ENCODE measurements around the gene CNPY2.

- TF ChIP-seq TCF12 (IDR thresholded peaks at IDR 0.05), result no peak
- no peak for TF ChIP-seq TCF12 (CRISPR knock-in tag; IDR thresholded peaks at IDR 0.05)
- TF ChIP-seq CTCF (CRISPR knock-in tag; IDR thresholded peaks at IDR 0.05), result no peak
- no peak for TF ChIP-seq ZSCAN20 (CRISPR knock-in tag; IDR thresholded peaks at IDR 0.05; ENCODE audit: borderline replicate concordance)
- no peak for TF ChIP-seq ZSCAN29 (CRISPR knock-in tag; conservative IDR thresholded peaks at IDR 0.05)
- no peak for TF ChIP-seq PHF20 (CRISPR knock-in tag; IDR thresholded peaks at IDR 0.05)
- no peak for TF ChIP-seq REST (IDR thresholded peaks at IDR 0.05; ENCODE audit: borderline replicate concordance in 1 of 2, low read depth in 1 of 2, low read length in 2 of 2)
- TF ChIP-seq ZFYVE20 (CRISPR knock-in tag; IDR thresholded peaks at IDR 0.05; ENCODE audit: borderline replicate concordance, low read depth), result no peak
These were observed 18.7 kb upstream of the CNPY2 start for GRCh38 chr12:56334490-56334793.

Measured in HepG2 (cell line).